ENCODE results near the gene IPO11. TPM values are rescaled to one million over a fixed set of nuclear protein-coding genes. Genes with fewer than 3 reads are reported as not detected.

IPO11 gene
- total and polyA plus RNA-seq, 8 donors, result 27.0 to 42.6 (median 37.7) TPM

DNA sequence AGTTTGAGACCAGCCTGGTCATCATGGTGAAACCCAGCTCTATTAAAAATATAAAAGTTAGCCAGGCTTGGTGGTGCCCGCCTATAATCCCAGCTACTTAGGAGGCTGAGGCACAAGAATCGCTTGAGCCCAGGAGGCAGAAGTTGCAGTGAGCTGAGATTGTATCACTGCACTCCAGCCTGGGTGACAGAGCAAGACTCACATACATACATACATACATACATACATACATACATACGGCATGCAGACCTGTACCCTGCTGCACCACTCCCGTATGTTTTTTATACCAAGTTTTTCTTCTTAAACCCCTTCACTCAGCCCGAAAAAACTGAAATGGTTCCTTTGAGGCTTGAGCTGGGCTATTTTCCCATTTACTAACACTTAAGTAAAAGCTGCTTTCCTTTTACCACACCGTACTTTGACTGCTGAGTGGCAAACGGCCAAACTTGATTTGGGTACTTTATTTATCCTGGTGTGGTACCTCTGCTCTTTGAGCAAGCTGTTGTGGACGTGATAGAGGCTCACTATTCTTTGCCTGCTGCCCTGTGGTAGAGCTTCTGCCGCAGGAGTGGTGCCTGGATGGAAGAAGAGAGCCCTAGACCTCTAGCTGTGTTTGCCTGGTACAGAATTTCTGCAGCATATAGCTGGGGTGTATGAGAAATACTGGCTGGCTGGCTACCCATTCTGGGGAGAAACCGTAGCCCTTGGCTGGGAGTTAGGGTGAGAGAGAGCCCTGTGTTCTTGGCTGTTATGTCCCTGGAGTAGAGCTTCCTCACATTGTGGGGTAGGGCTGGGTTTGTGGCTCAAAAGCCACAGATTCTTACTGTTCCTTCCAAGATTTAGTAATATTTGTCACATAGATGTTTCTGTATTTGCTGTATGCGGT is 19.4 kb downstream of the IPO11 start:
- intact Hi-C loops (cut with DNase I), result no loop called here
- Histone ChIP-seq H3K4me3 (no peak overlapping the region), H3K36me3 (no peaks in the 10 kb centered on the region), H3K4me1 (peaks cover 12 to 27% of the 10 kb centered on the region in 2 donors), H3K9me3 (no peaks in the 10 kb centered on the region), H3K27ac (peak overlapping the region; percentile 13 to 45), H3K27me3 (no peaks in the 10 kb centered on the region)
- ATAC-seq (peak; percentile 82), DNase-seq (peak in 1 of 4 donors; percentile 23)
- TF ChIP-seq CTCF (IDR thresholded peaks at IDR 0.05), result no peak

- ATAC-seq (peak; percentile 20), DNase-seq (no peak)
- Histone ChIP-seq H3K4me1 (peaks cover 12 to 27% of the 10 kb centered on the region in 2 donors), H3K27ac (peak overlapping the region in 1 of 2 donors; percentile 45), H3K4me3 (no peak overlapping the region), H3K27me3 (no peaks in the 10 kb centered on the region), H3K9me3 (no peaks in the 10 kb centered on the region), H3K36me3 (no peaks in the 10 kb centered on the region)
- intact Hi-C loops (cut with DNase I), result no loop called here
- TF ChIP-seq CTCF (IDR thresholded peaks at IDR 0.05), result no peak
Measured at GRCh38 chr5:62432621-62433064, 20.1 kb downstream of the IPO11 start.

- Histone ChIP-seq H3K4me1 (no peaks in the 10 kb centered on the region), H3K27ac (no peak overlapping the region), H3K36me3 (peaks cover 0 to 21% of the 10 kb centered on the region in 2 donors), H3K4me3 (no peak overlapping the region), H3K27me3 (no peaks in the 10 kb centered on the region), H3K9me3 (no peaks in the 10 kb centered on the region)
- no peak for ATAC-seq
- TF ChIP-seq CTCF (IDR thresholded peaks at IDR 0.05), result no peak
- DNase-seq, result no peak
- intact Hi-C loops (cut with DNase I), result no loop called here
Measured at GRCh38 chr5:62448528-62448927, 36.0 kb downstream of the IPO11 start.

GRCh38 chr5:62450259-62450658 is 37.7 kb downstream of the IPO11 start:
- no peak for TF ChIP-seq CTCF (IDR thresholded peaks at IDR 0.05)
- ATAC-seq, result no peak
- intact Hi-C loops (cut with DNase I), result no loop called here
- H3K4me3 ChIP-seq, result no peak overlapping the region
- H3K36me3 ChIP-seq, result peaks cover 0 to 21% of the 10 kb centered on the region in 2 donors
- H3K27ac ChIP-seq, result no peak overlapping the region
- no peaks in the 10 kb centered on the region for H3K4me1 ChIP-seq
- H3K9me3 ChIP-seq, result no peaks in the 10 kb centered on the region
- DNase-seq, result no peak
- no peaks in the 10 kb centered on the region for H3K27me3 ChIP-seq

DNA sequence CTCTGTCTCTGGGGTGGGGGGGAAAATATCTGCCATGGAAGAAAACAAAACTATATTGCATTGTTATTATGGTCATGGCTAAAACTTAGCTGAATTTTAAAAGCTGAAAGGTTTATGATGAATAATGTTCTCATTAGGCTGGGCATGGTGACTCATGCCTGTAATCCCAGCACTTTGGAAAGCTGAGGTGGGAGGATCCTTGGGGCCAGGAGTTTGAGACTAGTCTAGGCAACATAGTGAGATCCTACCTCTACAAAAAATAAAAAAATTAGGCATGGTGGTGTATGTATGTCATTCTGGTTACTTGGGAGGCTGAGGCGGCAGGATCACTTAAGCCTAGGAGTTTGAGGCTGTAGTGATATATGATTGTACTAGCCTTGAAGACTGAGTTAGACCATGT is 44.5 kb downstream of the IPO11 start:
- ATAC-seq (no peak), DNase-seq (no peak)
- H3K4me1 ChIP-seq, result peaks cover 0 to 9% of the 10 kb centered on the region in 2 donors
- no peaks in the 10 kb centered on the region for H3K9me3 ChIP-seq
- H3K27ac ChIP-seq, result no peak overlapping the region
- H3K4me3 ChIP-seq, result no peak overlapping the region
- H3K27me3 ChIP-seq, result no peaks in the 10 kb centered on the region
- intact Hi-C loops (cut with DNase I), result no loop called here
- TF ChIP-seq CTCF (IDR thresholded peaks at IDR 0.05), result no peak
- H3K36me3 ChIP-seq, result peaks cover 0 to 3% of the 10 kb centered on the region in 2 donors

All from left lung (tissue), 10 donors.